HG03571 (cell line): Measurements from ENCODE around the gene TMEM215.

Experiments used
- ATAC-seq: cut with Tn5 transposase; IDR thresholded peaks from one replicate; pipeline ENCODE4 v1.9.1; 2021; ENCODE audit not compliant: unreplicated experiment

TMEM215 gene

GRCh38 chr9:32832346-32832745, 49.0 kb downstream of the TMEM215 start:
- ATAC-seq: no peak
